Activated CD8-positive, alpha-beta T cell treated with anti-CD3 and anti-CD28 coated beads, Interleukin-2, amount 10 ng/mL, durations not matched to agents 7 days and 5 days (primary cell): ENCODE results near the gene SQSTM1. TPM values are rescaled to one million over a fixed set of nuclear protein-coding genes. Genes with fewer than 3 reads are reported as not detected.
"Not testable (repeated sequence)": the region's sequence is repeated elsewhere in the genome, so short reads cannot be mapped to it uniquely, and the experiment has no call there.

Experiments
- ATAC-seq: fragments of 150-1000 bp; cut with Tn5 transposase; one replicate; pipeline ENCODE4 v1.10.0; 2021; ENCODE audit warnings: moderate library complexity
- CTCF ChIA-PET: fragments of 350-600 bp; sonication (Branson Sonifier 250); formaldehyde crosslinking; loops from one replicate; lab custom pipeline; 2021; ENCODE audit warnings: antibody characterized with exemption; lab: Charles Lee
- POLR2A ChIA-PET: fragments of 350-600 bp; sonication (Branson Sonifier 250); formaldehyde crosslinking; loops from one replicate; lab custom pipeline; 2021; ENCODE audit warnings: antibody characterized with exemption; lab: Charles Lee
- DNase-seq: peaks from one replicate; pipeline ENCODE4 v3.0.0-alpha.2; 2020
- H3K27ac Mint-ChIP-seq: one replicate; pipeline ENCODE4 v1.8.0; 2021; ENCODE audit warnings: mild to moderate bottlenecking, mixed read lengths
- H3K27me3 Mint-ChIP-seq: one replicate; pipeline ENCODE4 v1.8.0; 2021; ENCODE audit warnings: low read depth, mixed read lengths
- H3K36me3 Mint-ChIP-seq: one replicate; pipeline ENCODE4 v1.8.0; 2021; ENCODE audit warnings: low read depth, mixed read lengths
- H3K4me1 Mint-ChIP-seq: one replicate; pipeline ENCODE4 v1.8.0; 2021; ENCODE audit warnings: low read depth, mixed read lengths
- H3K4me3 Mint-ChIP-seq: one replicate; pipeline ENCODE4 v1.8.0; 2021; ENCODE audit warnings: mild to moderate bottlenecking, mixed read lengths
- H3K9me3 Mint-ChIP-seq: one replicate; pipeline ENCODE4 v1.8.0; 2022; ENCODE audit warnings: mixed read lengths; ENCODE audit not compliant: insufficient read depth
- total RNA-seq, 2 experiments: library from RNA; stranded (reverse); gene quantifications; one replicate each; pipeline ENCODE4 v1.2.3, GENCODE V29; 2021

SQSTM1 gene
- total RNA-seq, 2 experiments from 2014 or later = 100.0 to 102 TPM

GRCh38 chr5:179829732-179830435 lies 9.2 kb downstream of the SQSTM1 start:
- no peak for DNase-seq
- H3K9me3 Mint-ChIP-seq = no peaks in the 10 kb centered on the region
- H3K36me3 Mint-ChIP-seq = peaks cover 71% of the 10 kb centered on the region
- no peak overlapping the region for H3K4me3 Mint-ChIP-seq
- H3K27me3 Mint-ChIP-seq = no peaks in the 10 kb centered on the region
- ChIA-PET POLR2A (interaction anchor here (1.4 kb wide), 1 partner anchor 19 kb away, joined by 3 read pairs; no protein-coding TSS in a partner anchor), CTCF (interaction anchor here (1.7 kb wide), 1 partner anchor 28 kb away, joined by 8 read pairs; no protein-coding TSS in a partner anchor)
- ATAC-seq = no peak
- H3K4me1 Mint-ChIP-seq = peaks cover 10% of the 10 kb centered on the region
- H3K27ac Mint-ChIP-seq = no peak overlapping the region

GRCh38 chr5:179830818-179831468 lies 10.2 kb downstream of the SQSTM1 start:
- Mint-ChIP-seq H3K4me1 (peaks cover 15% of the 10 kb centered on the region), H3K4me3 (no peak overlapping the region), H3K9me3 (no peaks in the 10 kb centered on the region), H3K27ac (peak overlapping the region; percentile 39), H3K36me3 (peaks cover 69% of the 10 kb centered on the region), H3K27me3 (no peaks in the 10 kb centered on the region)
- no peak for ATAC-seq
- no peak for DNase-seq
- ChIA-PET POLR2A (interaction anchor here (0.9 to 1.4 kb wide), 2 partner anchors 9 to 20 kb away, joined by 3 to 4 read pairs; no protein-coding TSS in a partner anchor), CTCF (interaction anchor here (1.7 kb wide), 1 partner anchor 29 kb away, joined by 8 read pairs; no protein-coding TSS in a partner anchor)

GRCh38 chr5:179832039-179832745 lies 11.5 kb downstream of the SQSTM1 start:
- Mint-ChIP-seq H3K9me3 (no peaks in the 10 kb centered on the region), H3K27me3 (no peaks in the 10 kb centered on the region), H3K36me3 (peaks cover 71% of the 10 kb centered on the region), H3K4me1 (peaks cover 25% of the 10 kb centered on the region), H3K27ac (no peak overlapping the region), H3K4me3 (no peak overlapping the region)
- ATAC-seq = no peak
- ChIA-PET CTCF (interaction anchor here (0.9 to 1.1 kb wide), 2 partner anchors 10 to 30 kb away, joined by 3 to 4 read pairs; no protein-coding TSS in a partner anchor), POLR2A (interaction anchor here (1.2 to 1.7 kb wide), 2 partner anchors 10 kb away, joined by 3 to 9 read pairs; no protein-coding TSS in a partner anchor)
- no peak for DNase-seq

GRCh38 chr5:179833056-179833708 lies 12.5 kb downstream of the SQSTM1 start:
- Mint-ChIP-seq H3K9me3 (no peaks in the 10 kb centered on the region), H3K4me3 (no peak overlapping the region), H3K4me1 (peaks cover 19% of the 10 kb centered on the region), H3K36me3 (peaks cover 68% of the 10 kb centered on the region), H3K27me3 (no peaks in the 10 kb centered on the region), H3K27ac (no peak overlapping the region)
- ChIA-PET CTCF (interaction anchor here (0.9 to 1.1 kb wide), 2 partner anchors 11 to 31 kb away, joined by 3 to 4 read pairs; no protein-coding TSS in a partner anchor), POLR2A (interaction anchor here (1.2 to 1.7 kb wide), 2 partner anchors 9 to 11 kb away, joined by 3 to 9 read pairs; no protein-coding TSS in a partner anchor)
- ATAC-seq = no peak
- DNase-seq = no peak

GRCh38 chr5:179833709-179834070 lies 13.0 kb downstream of the SQSTM1 start:
- DNase-seq (no peak), ATAC-seq (no peak)
- Mint-ChIP-seq H3K36me3 (peaks cover 65% of the 10 kb centered on the region), H3K4me3 (no peak overlapping the region), H3K9me3 (no peaks in the 10 kb centered on the region), H3K4me1 (peaks cover 19% of the 10 kb centered on the region), H3K27ac (no peak overlapping the region), H3K27me3 (no peaks in the 10 kb centered on the region)
- CTCF ChIA-PET = no interaction called here
- POLR2A ChIA-PET = no interaction called here

- Mint-ChIP-seq H3K27me3 (no peaks in the 10 kb centered on the region), H3K36me3 (peaks cover 61% of the 10 kb centered on the region), H3K27ac (no peak overlapping the region), H3K4me3 (no peak overlapping the region), H3K4me1 (peaks cover 19% of the 10 kb centered on the region), H3K9me3 (no peaks in the 10 kb centered on the region)
- ATAC-seq (no peak), DNase-seq (no peak)
- ChIA-PET CTCF (no interaction called here), POLR2A (no interaction called here)
Measured at GRCh38 chr5:179834120-179834519, 13.4 kb downstream of the SQSTM1 start.

- H3K9me3 Mint-ChIP-seq, H3K27ac Mint-ChIP-seq, POLR2A ChIA-PET, DNase-seq, CTCF ChIA-PET, H3K4me3 Mint-ChIP-seq, H3K27me3 Mint-ChIP-seq, ATAC-seq: not testable (repeated sequence)
- peaks cover 19% of the 10 kb centered on the region for H3K4me1 Mint-ChIP-seq
- H3K36me3 Mint-ChIP-seq = peaks cover 54% of the 10 kb centered on the region
Measured at GRCh38 chr5:179834871-179835270, 14.2 kb downstream of the SQSTM1 start.

GRCh38 chr5:179836225-179837019 lies 15.7 kb downstream of the SQSTM1 start:
- Mint-ChIP-seq H3K4me3 (peak overlapping the region; percentile 56), H3K27ac (peak overlapping the region; percentile 90), H3K27me3 (no peaks in the 10 kb centered on the region), H3K4me1 (peaks cover 19% of the 10 kb centered on the region), H3K9me3 (no peaks in the 10 kb centered on the region), H3K36me3 (peaks cover 45% of the 10 kb centered on the region)
- ATAC-seq (peak; percentile 94), DNase-seq (peak; percentile 72)
- ChIA-PET CTCF (interaction anchor here (1.2 to 1.4 kb wide), 3 partner anchors 15 to 34 kb away, joined by 3 to 8 read pairs (median 6); no protein-coding TSS in a partner anchor), POLR2A (interaction anchor here (0.5 to 2.3 kb wide), 3 partner anchors 17 to 72 kb away, joined by 3 to 6 read pairs (median 4); partner anchors contain the start of gene MRNIP)

- Mint-ChIP-seq H3K27ac (peak overlapping the region; percentile 90), H3K36me3 (peaks cover 42% of the 10 kb centered on the region), H3K9me3 (no peaks in the 10 kb centered on the region), H3K4me1 (peaks cover 19% of the 10 kb centered on the region), H3K27me3 (no peaks in the 10 kb centered on the region), H3K4me3 (peak overlapping the region; percentile 56)
- ATAC-seq (no peak), DNase-seq (no peak)
- ChIA-PET POLR2A (interaction anchor here (0.5 to 2.3 kb wide), 5 partner anchors 15 to 71 kb away, joined by 3 to 6 read pairs (median 3); partner anchors contain the start of genes MGAT4B and MRNIP), CTCF (interaction anchor here (1.2 to 1.4 kb wide), 4 partner anchors 15 to 70 kb away, joined by 3 to 8 read pairs (median 4); no protein-coding TSS in a partner anchor)
Measured at GRCh38 chr5:179837076-179838011, 16.6 kb downstream of the SQSTM1 start.
